WTC11 (cell line): ENCODE results near the gene RAB11B.

Experiments
- EMX1 ChIP-seq: fragments of 250-450 bp; sonication (Bioruptor Pico); IDR thresholded peaks from 2 replicates; pipeline ENCODE4 v1.8.0; 2021; ENCODE audit warnings: mild to moderate bottlenecking
- FOXJ3 ChIP-seq: sonication (generic); formaldehyde crosslinking; IDR thresholded peaks from 2 replicates; pipeline ENCODE4 v1.9.0; 2021; ENCODE audit warnings: missing genetic modification reagents, mild to moderate bottlenecking, borderline replicate concordance
- SP1 ChIP-seq: sonication (generic); formaldehyde crosslinking; conservative IDR thresholded peaks from 2 replicates; pipeline ENCODE4 v1.8.1; 2022; ENCODE audit warnings: missing genetic modification reagents
- TEAD4 ChIP-seq: sonication (generic); formaldehyde crosslinking; IDR thresholded peaks from 2 replicates; pipeline ENCODE4 v1.8.0; 2022; ENCODE audit warnings: mild to moderate bottlenecking, missing genetic modification reagents
- TF ChIP-seq, protein P1 (sequence below): sonication (generic); formaldehyde crosslinking; IDR thresholded peaks from 2 replicates; pipeline ENCODE4 v1.8.1; 2022; ENCODE audit warnings: missing genetic modification reagents, borderline replicate concordance
- TF ChIP-seq, protein P2 (sequence below): fragments of 200-600 bp; IDR thresholded peaks from 2 replicates; pipeline ENCODE4 v1.8.0; 2022; ENCODE audit warnings: antibody characterized with exemption
- TF ChIP-seq, protein P3 (sequence below): sonication (generic); formaldehyde crosslinking; IDR thresholded peaks from 2 replicates; pipeline ENCODE4 v1.8.1; 2022; ENCODE audit warnings: low read depth, missing genetic modification reagents, borderline replicate concordance
- TF ChIP-seq, protein P4 (sequence below): sonication (generic); formaldehyde crosslinking; conservative IDR thresholded peaks from 2 replicates; pipeline ENCODE4 v1.8.1; 2023; ENCODE audit warnings: mild to moderate bottlenecking, low read depth, missing genetic modification reagents, moderate library complexity

DNA sequence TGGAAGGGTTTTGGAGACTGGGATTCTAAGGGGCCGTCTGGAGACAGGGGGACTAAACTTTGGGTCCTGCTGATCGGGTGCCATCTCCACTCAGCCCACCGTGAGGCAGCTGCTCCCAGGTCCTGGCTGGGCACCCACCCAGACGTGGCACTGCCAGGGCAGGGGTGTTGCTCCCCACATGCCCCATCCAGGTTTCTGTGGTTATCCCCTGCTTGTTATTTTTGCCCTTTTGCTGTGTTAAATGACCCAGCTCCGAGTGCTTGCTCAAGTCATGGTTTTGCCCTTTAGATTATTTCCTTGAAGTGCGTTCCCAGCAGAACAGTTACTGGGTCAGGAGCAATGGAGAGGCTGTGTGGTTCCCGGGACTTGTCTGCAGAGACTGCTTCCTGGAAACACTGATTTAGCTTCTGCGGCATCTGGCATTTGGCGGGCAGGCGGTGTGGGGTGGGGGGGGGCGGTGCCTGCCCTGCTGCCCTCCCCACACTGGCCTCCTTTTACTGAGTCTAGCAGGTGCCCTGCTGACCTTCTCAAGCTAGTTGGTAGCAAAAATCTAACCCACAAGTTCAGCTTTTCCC is 1.9 kb downstream of the RAB11B start:
- TF ChIP-seq EMX1 (CRISPR knock-in tag) (no peak), SP1 (CRISPR knock-in tag) (no peak), FOXJ3 (no peak), TEAD4 (CRISPR knock-in tag) (no peak)
- TF ChIP-seq, protein P1, sequence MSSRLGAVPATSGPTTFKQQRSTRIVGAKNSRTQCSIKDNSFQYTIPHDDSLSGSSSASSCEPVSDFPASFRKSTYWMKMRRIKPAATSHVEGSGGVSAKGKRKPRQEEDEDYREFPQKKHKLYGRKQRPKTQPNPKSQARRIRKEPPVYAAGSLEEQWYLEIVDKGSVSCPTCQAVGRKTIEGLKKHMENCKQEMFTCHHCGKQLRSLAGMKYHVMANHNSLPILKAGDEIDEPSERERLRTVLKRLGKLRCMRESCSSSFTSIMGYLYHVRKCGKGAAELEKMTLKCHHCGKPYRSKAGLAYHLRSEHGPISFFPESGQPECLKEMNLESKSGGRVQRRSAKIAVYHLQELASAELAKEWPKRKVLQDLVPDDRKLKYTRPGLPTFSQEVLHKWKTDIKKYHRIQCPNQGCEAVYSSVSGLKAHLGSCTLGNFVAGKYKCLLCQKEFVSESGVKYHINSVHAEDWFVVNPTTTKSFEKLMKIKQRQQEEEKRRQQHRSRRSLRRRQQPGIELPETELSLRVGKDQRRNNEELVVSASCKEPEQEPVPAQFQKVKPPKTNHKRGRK (CRISPR knock-in tag) = no peak
- TF ChIP-seq, protein P2, sequence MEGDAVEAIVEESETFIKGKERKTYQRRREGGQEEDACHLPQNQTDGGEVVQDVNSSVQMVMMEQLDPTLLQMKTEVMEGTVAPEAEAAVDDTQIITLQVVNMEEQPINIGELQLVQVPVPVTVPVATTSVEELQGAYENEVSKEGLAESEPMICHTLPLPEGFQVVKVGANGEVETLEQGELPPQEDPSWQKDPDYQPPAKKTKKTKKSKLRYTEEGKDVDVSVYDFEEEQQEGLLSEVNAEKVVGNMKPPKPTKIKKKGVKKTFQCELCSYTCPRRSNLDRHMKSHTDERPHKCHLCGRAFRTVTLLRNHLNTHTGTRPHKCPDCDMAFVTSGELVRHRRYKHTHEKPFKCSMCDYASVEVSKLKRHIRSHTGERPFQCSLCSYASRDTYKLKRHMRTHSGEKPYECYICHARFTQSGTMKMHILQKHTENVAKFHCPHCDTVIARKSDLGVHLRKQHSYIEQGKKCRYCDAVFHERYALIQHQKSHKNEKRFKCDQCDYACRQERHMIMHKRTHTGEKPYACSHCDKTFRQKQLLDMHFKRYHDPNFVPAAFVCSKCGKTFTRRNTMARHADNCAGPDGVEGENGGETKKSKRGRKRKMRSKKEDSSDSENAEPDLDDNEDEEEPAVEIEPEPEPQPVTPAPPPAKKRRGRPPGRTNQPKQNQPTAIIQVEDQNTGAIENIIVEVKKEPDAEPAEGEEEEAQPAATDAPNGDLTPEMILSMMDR = no peak
- TF ChIP-seq, protein P3, sequence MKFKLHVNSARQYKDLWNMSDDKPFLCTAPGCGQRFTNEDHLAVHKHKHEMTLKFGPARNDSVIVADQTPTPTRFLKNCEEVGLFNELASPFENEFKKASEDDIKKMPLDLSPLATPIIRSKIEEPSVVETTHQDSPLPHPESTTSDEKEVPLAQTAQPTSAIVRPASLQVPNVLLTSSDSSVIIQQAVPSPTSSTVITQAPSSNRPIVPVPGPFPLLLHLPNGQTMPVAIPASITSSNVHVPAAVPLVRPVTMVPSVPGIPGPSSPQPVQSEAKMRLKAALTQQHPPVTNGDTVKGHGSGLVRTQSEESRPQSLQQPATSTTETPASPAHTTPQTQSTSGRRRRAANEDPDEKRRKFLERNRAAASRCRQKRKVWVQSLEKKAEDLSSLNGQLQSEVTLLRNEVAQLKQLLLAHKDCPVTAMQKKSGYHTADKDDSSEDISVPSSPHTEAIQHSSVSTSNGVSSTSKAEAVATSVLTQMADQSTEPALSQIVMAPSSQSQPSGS (CRISPR knock-in tag) = no peak
- TF ChIP-seq, protein P4, sequence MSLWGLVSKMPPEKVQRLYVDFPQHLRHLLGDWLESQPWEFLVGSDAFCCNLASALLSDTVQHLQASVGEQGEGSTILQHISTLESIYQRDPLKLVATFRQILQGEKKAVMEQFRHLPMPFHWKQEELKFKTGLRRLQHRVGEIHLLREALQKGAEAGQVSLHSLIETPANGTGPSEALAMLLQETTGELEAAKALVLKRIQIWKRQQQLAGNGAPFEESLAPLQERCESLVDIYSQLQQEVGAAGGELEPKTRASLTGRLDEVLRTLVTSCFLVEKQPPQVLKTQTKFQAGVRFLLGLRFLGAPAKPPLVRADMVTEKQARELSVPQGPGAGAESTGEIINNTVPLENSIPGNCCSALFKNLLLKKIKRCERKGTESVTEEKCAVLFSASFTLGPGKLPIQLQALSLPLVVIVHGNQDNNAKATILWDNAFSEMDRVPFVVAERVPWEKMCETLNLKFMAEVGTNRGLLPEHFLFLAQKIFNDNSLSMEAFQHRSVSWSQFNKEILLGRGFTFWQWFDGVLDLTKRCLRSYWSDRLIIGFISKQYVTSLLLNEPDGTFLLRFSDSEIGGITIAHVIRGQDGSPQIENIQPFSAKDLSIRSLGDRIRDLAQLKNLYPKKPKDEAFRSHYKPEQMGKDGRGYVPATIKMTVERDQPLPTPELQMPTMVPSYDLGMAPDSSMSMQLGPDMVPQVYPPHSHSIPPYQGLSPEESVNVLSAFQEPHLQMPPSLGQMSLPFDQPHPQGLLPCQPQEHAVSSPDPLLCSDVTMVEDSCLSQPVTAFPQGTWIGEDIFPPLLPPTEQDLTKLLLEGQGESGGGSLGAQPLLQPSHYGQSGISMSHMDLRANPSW (CRISPR knock-in tag) = no peak
